Stomach (tissue), 9 donors: ENCODE results near the gene OLFM1. TPM values are rescaled to one million over a fixed set of nuclear protein-coding genes. Genes with fewer than 3 reads are reported as not detected.
A peak's percentile ranks its signal among the peaks of the same experiment; 100 is the strongest.

Experiments
- DNase-seq, 2 donors: peaks; one replicate each; pipeline versions ENCODE4 v3.0.0 to v3.0.0-alpha.2; 2013 to 2019
- H3K27ac ChIP-seq, 5 donors: fragments of 200-600 bp in 4 of 5; sonication (generic) in 4 of 5; one replicate each; pipeline ENCODE4 v1.5.1; 2013 to 2019; ENCODE audit warnings: mild to moderate bottlenecking in 1 of 5, moderate library complexity in 1 of 5
- H3K27me3 ChIP-seq, 3 donors: fragments of 200-600 bp; sonication (generic); one replicate each; pipeline ENCODE4 v1.5.1; 2017 to 2019; ENCODE audit warnings: mixed run types in 1 of 3
- H3K36me3 ChIP-seq, 4 donors: fragments of 200-600 bp; sonication (generic); 1 replicate in 3 of 4; 2 replicates in 1 of 4; pipeline ENCODE4 v1.5.1; 2016 to 2019
- H3K4me1 ChIP-seq, 4 donors: fragments of 200-600 bp; sonication (generic); one replicate each; pipeline ENCODE4 v1.5.1; 2016 to 2019
- H3K4me3 ChIP-seq, 4 donors: fragments of 200-600 bp; sonication (generic) in 3 of 4; one replicate each; pipeline ENCODE4 v1.5.1; 2016 to 2019; ENCODE audit warnings: mild to moderate bottlenecking in 1 of 4
- H3K9me3 ChIP-seq, 4 donors: fragments of 200-600 bp; sonication (generic); one replicate each; pipeline ENCODE4 v1.5.1; 2016 to 2019
- EP300 ChIP-seq: sonication (generic); formaldehyde crosslinking; IDR thresholded peaks from one replicate; pipeline ENCODE4 v1.6.1; 2017; ENCODE audit warnings: antibody characterized with exemption
- POLR2A ChIP-seq, 4 donors: fragments of 450-650 bp; IDR thresholded peaks; one replicate each; pipeline ENCODE4 v1.6.1; 2016; ENCODE audit warnings: antibody characterized with exemption in 4 of 4, control low read depth in 2 of 4, mild to moderate bottlenecking in 1 of 4, moderate library complexity in 1 of 4
- POLR2AphosphoS5 ChIP-seq, 3 donors: sonication (generic); formaldehyde crosslinking; IDR thresholded peaks; one replicate each; pipeline ENCODE4 v1.6.1; 2016; ENCODE audit warnings: antibody characterized with exemption in 3 of 3
- WGBS, 5 donors: extraction: QIAGEN DNeasy Blood & Tissue Kit in 3 of 5; methylation state at CpG; one replicate each; pipeline versions ENCODE4 v1.1.5 to v1.1.7; 2013 to 2018; 5-methylcytosine and 5-hydroxymethylcytosine counted together
- intact Hi-C: fragments of 100-400 bp; cut with DNase I; formaldehyde crosslinking; loops from one replicate; pipeline ENCODE4 v1.15.1; 2023; ENCODE audit warnings: low total_unique reads
- polyA plus RNA-seq, 3 donors: library from polyadenylated mRNA; stranded (reverse); fragments of 200-250 nt; gene quantifications; one replicate each; pipeline ENCODE4 v1.2.3, GENCODE V29; 2013
- total RNA-seq, 5 donors: library from RNA; depleted of rRNA; stranded (reverse); fragments of >200 nt; gene quantifications; one replicate each; pipeline versions ENCODE4 v1.1.0 to v1.2.3, GENCODE V29; 2014 to 2016
- TF ChIP-seq, protein P1 (sequence below), 7 experiments: fragments of 450-650 bp in 4 of 7; fragments of 200-600 bp in 3 of 7; sonication (generic) in 3 of 7; IDR thresholded peaks; one replicate each; pipeline ENCODE4 v1.5.1; 2016 to 2019; ENCODE audit warnings: antibody characterized with exemption in 7 of 7, control low read depth in 2 of 7, mild to moderate bottlenecking in 1 of 7
- donor health status: healthy with polysubstance abuse.
- donor health status: Bipolar disorder and iron deficiency.
- donor health status: healthy.

Gene OLFM1
- total and polyA plus RNA-seq, 8 donors = 0.29 to 58.3 (median 10.5) TPM; not detected in 1

DNA sequence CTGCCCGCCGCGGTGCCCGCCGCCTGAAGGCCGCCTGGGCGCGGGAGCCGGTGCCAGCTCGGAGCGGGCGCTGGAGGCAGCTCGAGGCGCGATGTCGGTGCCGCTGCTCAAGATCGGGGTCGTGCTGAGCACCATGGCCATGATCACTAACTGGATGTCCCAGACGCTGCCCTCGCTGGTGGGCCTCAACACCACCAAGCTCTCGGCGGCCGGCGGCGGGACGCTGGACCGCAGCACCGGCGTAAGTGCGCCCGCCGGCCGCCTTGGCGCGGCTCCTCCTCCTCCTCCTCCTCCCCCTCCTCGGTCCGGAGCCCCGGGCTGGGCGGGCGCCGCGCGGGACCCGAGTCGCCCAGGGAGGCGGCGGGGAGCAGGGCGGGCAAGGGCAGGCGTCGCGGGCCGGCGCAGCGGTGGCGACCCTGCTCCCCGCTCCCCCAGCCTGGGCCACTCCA lies 455 bp downstream of the OLFM1 start:
- Histone ChIP-seq H3K9me3 (no peaks in the 10 kb centered on the region), H3K36me3 (no peaks in the 10 kb centered on the region), H3K4me3 (peak overlapping the region; percentile 44 to 55 (median 48)), H3K4me1 (peaks cover 30 to 50% (median 42%) of the 10 kb centered on the region in 4 donors), H3K27ac (no peak overlapping the region), H3K27me3 (peaks cover 0 to 86% (median 37%) of the 10 kb centered on the region in 3 donors)
- intact Hi-C loops = loop anchor here (5.0 kb wide), 1 partner anchor 324 kb away; no protein-coding TSS in a partner anchor
- WGBS, 5 donors = 0 to 5% (median 1%) methylated on average over 8 to 57 of the region's 57 CpGs; no CpG with 5 or more reads in 1 of the 5 donors
- no peak for TF ChIP-seq EP300
- TF ChIP-seq POLR2AphosphoS5 (IDR thresholded peaks at IDR 0.05) = no peak
- TF ChIP-seq POLR2A (IDR thresholded peaks at IDR 0.05) = no peak
- TF ChIP-seq, protein P1, sequence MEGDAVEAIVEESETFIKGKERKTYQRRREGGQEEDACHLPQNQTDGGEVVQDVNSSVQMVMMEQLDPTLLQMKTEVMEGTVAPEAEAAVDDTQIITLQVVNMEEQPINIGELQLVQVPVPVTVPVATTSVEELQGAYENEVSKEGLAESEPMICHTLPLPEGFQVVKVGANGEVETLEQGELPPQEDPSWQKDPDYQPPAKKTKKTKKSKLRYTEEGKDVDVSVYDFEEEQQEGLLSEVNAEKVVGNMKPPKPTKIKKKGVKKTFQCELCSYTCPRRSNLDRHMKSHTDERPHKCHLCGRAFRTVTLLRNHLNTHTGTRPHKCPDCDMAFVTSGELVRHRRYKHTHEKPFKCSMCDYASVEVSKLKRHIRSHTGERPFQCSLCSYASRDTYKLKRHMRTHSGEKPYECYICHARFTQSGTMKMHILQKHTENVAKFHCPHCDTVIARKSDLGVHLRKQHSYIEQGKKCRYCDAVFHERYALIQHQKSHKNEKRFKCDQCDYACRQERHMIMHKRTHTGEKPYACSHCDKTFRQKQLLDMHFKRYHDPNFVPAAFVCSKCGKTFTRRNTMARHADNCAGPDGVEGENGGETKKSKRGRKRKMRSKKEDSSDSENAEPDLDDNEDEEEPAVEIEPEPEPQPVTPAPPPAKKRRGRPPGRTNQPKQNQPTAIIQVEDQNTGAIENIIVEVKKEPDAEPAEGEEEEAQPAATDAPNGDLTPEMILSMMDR (IDR thresholded peaks at IDR 0.05) = no peak
- peak in 1 of 2 donors; percentile 28 for DNase-seq

DNA sequence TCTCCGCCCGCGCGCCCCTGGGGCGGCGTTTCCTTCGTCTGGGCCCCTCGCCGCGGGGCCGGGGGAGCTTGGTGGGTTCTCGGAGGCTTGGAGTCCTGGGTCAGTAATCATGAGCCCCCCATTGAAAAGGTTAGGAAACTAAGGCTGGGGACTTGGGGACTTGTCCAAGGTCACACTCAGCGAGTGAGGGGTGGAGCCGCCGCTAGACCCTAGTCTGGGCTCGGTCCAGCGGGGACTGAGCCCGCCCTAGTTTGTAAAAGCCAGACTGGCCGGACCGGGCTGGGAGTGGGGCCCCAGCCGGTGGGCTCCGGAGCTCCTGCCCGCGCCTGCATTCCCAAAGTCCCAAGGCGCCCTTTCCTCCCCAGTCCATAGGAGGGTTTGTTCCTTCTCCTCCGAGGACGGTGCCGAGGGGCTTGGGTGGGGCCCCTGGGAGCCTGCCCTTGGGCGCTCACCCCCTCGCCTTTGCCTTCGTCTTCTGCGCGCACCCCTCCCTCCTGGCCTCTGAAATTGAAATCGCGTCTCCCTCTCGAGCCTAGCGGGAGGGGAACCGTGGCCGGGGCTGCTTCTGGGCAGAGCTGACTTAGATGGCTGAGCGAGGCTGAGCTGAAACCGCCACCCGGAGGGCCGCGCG lies 995 bp downstream of the OLFM1 start:
- no peak for TF ChIP-seq EP300
- TF ChIP-seq POLR2A (IDR thresholded peaks at IDR 0.05) = no peak
- TF ChIP-seq POLR2AphosphoS5 (IDR thresholded peaks at IDR 0.05) = no peak
- TF ChIP-seq, protein P1 (IDR thresholded peaks at IDR 0.05) = no peak
- intact Hi-C loops = loop anchor here (5.0 kb wide), 1 partner anchor 324 kb away; no protein-coding TSS in a partner anchor
- 2 to 5% (median 4%) methylated on average over 22 to 45 of the region's 45 CpGs for WGBS, 5 donors
- no peaks in the 10 kb centered on the region for H3K36me3 ChIP-seq
- DNase-seq = no peak
- H3K4me3 ChIP-seq = peak overlapping the region; percentile 44 to 55 (median 48)
- no peaks in the 10 kb centered on the region for H3K9me3 ChIP-seq
- H3K27me3 ChIP-seq = peaks cover 0 to 87% (median 43%) of the 10 kb centered on the region in 3 donors
- H3K27ac ChIP-seq = no peak overlapping the region
- peaks cover 30 to 49% (median 40%) of the 10 kb centered on the region in 4 donors for H3K4me1 ChIP-seq

DNA sequence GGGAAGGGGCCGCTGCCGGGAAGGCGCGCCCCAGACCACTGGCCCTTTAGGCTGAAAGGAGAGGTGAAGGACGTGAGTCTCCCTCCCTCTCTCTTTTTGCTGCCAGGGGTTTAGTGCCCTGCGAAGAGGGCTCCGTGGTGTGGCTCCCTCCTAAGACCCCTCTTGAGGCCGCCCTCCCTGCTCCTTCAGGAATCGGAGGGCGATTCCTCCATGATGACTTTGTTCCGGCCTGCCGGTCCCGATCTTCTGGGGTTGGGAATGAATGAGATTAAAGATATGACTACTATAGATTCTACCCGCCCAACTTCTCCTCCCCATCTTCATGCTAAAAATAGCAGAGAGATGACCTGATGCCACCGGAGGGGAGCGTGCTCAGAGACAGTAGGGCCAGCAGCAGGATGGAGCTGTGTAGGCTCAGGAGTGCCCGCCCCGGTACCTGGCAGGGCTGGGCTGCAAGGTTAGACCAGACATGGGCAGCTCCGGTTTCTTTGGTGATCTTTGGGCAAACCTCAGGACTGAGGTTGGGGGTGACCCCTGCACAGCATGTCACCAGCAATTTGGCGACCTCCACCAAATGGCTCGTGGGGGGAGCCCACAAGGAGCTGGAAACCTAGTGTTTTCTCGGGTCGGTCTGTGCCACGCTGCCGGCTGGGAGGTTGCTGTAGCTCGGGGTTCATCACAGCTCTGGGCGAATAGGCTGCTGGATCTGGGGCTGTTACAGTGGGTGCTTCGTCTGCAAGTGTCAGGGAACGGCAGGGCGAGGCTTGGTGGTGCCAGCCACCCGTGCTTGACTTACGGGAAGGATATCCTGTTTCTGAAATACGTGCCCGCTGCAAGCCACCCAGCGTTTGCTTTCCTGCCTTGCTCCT lies 1.7 kb downstream of the OLFM1 start:
- DNase-seq = no peak
- peaks cover 0 to 90% (median 48%) of the 10 kb centered on the region in 3 donors for H3K27me3 ChIP-seq
- H3K36me3 ChIP-seq = no peaks in the 10 kb centered on the region
- H3K27ac ChIP-seq = no peak overlapping the region
- 43 to 48% (median 45%) methylated on average over 28 to 35 of the region's 35 CpGs for WGBS, 5 donors
- intact Hi-C loops = loop anchor here (5.0 kb wide), 1 partner anchor 323 kb away; no protein-coding TSS in a partner anchor
- TF ChIP-seq POLR2A (IDR thresholded peaks at IDR 0.05) = no peak
- no peak for TF ChIP-seq EP300
- TF ChIP-seq, protein P1 (IDR thresholded peaks at IDR 0.05) = no peak
- no peak for TF ChIP-seq POLR2AphosphoS5 (IDR thresholded peaks at IDR 0.05)
- peaks cover 30 to 42% (median 35%) of the 10 kb centered on the region in 4 donors for H3K4me1 ChIP-seq
- peak overlapping the region; percentile 44 to 55 (median 48) for H3K4me3 ChIP-seq
- H3K9me3 ChIP-seq = no peaks in the 10 kb centered on the region

DNA sequence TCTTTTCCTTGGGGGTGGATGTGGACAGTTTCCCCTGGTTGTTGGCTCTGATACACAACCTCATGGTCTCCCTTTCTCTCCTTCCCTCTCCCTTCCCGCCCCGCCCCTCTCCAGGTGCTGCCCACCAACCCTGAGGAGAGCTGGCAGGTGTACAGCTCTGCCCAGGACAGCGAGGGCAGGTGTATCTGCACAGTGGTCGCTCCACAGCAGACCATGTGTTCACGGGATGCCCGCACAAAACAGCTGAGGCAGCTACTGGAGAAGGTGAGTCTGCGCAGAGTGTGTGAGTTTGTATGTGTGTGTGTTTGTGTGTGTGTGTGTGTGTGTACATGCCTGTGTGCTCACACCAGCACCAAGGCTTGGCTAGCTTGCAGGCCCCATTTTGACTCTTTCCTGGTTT lies 2.6 kb downstream of the OLFM1 start:
- TF ChIP-seq, protein P1 (IDR thresholded peaks at IDR 0.05) = no peak
- no peak for TF ChIP-seq POLR2A (IDR thresholded peaks at IDR 0.05)
- no peak for TF ChIP-seq EP300
- no peak for TF ChIP-seq POLR2AphosphoS5 (IDR thresholded peaks at IDR 0.05)
- Histone ChIP-seq H3K36me3 (no peaks in the 10 kb centered on the region), H3K4me1 (peaks cover 30 to 42% (median 35%) of the 10 kb centered on the region in 4 donors), H3K27ac (no peak overlapping the region), H3K9me3 (no peaks in the 10 kb centered on the region), H3K27me3 (peaks cover 0 to 94% (median 48%) of the 10 kb centered on the region in 3 donors), H3K4me3 (no peak overlapping the region)
- WGBS, 5 donors = 85 to 89% (median 87%) methylated on average over 7 of the region's 7 CpGs
- DNase-seq = no peak
- intact Hi-C loops = no loop called here
